Keratinocyte (primary cell): ENCODE measurements around the gene IFI16. TPM values are rescaled to one million over a fixed set of nuclear protein-coding genes. Genes with fewer than 3 reads are reported as not detected.

Experiments
- DNase-seq: peaks from one replicate; pipeline ENCODE4 v3.0.0-alpha.2; 2011; ENCODE audit warnings: low read depth, missing footprints, low spot score
- FAIRE-seq: peaks from 2 replicates; lab custom pipeline; 2011; peaks lifted over from hg19 to GRCh38; lab: Jason Lieb, UNC
- H2AFZ ChIP-seq: 2 replicates; pipeline ENCODE4 v1.6.0; 2012; ENCODE audit warnings: low read length, control low read depth, inconsistent platforms; ENCODE audit not compliant: control insufficient read depth
- H3K27ac ChIP-seq: 2 replicates; pipeline ENCODE4 v1.5.1; 2011; ENCODE audit warnings: low read length; ENCODE audit not compliant: control insufficient read depth, insufficient read depth
- H3K27me3 ChIP-seq: 3 replicates; pipeline ENCODE4 v1.6.0; 2011; ENCODE audit warnings: low read length; ENCODE audit not compliant: control insufficient read depth, insufficient read depth; ENCODE audit errors: extremely low read depth
- H3K36me3 ChIP-seq, 2 experiments: 2 replicates in 1 of 2; 3 replicates in 1 of 2; pipeline ENCODE4 v1.5.1; 2011; ENCODE audit warnings: low read length in 2 of 2, mild to moderate bottlenecking in 1 of 2; ENCODE audit not compliant: control insufficient read depth in 2 of 2, insufficient read depth in 2 of 2; ENCODE audit errors: extremely low read depth in 1 of 2
- H3K4me1 ChIP-seq: 3 replicates; pipeline ENCODE4 v1.5.1; 2011; ENCODE audit warnings: low read length; ENCODE audit not compliant: control insufficient read depth, insufficient read depth; ENCODE audit errors: extremely low read depth
- H3K4me2 ChIP-seq: 3 replicates; pipeline ENCODE4 v1.6.0; 2011; ENCODE audit warnings: low read depth, low read length; ENCODE audit not compliant: control insufficient read depth, insufficient read depth; ENCODE audit errors: extremely low read depth
- H3K4me3 ChIP-seq, 3 experiments: fragments of 200-600 bp in 1 of 3; sonication (generic) in 1 of 3; 2 replicates in 2 of 3; 3 replicates in 1 of 3; pipeline ENCODE4 v1.5.1; 2011 to 2016; ENCODE audit warnings: low read length in 3 of 3, mild to moderate bottlenecking in 3 of 3, control low read depth in 2 of 3, inconsistent platforms in 1 of 3, low read depth in 1 of 3, mixed read lengths in 1 of 3, mixed run types in 1 of 3, moderate library complexity in 1 of 3; ENCODE audit not compliant: control insufficient read depth in 2 of 3, insufficient read depth in 2 of 3; ENCODE audit errors: extremely low read depth in 1 of 3
- H3K79me2 ChIP-seq: 2 replicates; pipeline ENCODE4 v1.6.0; 2012; ENCODE audit warnings: low read length; ENCODE audit not compliant: control insufficient read depth, insufficient read depth
- H3K9ac ChIP-seq: 3 replicates; pipeline ENCODE4 v1.6.0; 2011; ENCODE audit warnings: low read length; ENCODE audit not compliant: control insufficient read depth, insufficient read depth; ENCODE audit errors: extremely low read depth
- H3K9me1 ChIP-seq: 3 replicates; pipeline ENCODE4 v1.6.0; 2011; ENCODE audit warnings: low read length; ENCODE audit not compliant: control insufficient read depth, insufficient read depth; ENCODE audit errors: extremely low read depth
- H3K9me3 ChIP-seq: 2 replicates; pipeline ENCODE4 v1.5.1; 2012; ENCODE audit warnings: low read depth, low read length; ENCODE audit not compliant: control insufficient read depth
- H4K20me1 ChIP-seq: 3 replicates; pipeline ENCODE4 v1.6.0; 2011; ENCODE audit warnings: low read length; ENCODE audit not compliant: control insufficient read depth, insufficient read depth; ENCODE audit errors: extremely low read depth
- EZH2 ChIP-seq: IDR thresholded peaks from one replicate; pipeline ENCODE4 v1.6.1; 2012; ENCODE audit warnings: inconsistent platforms, mild to moderate bottlenecking, low read length, moderate library complexity
- dilution Hi-C: fragments of 300-500 bp; cut with MboI; formaldehyde crosslinking; loops from one replicate; pipeline ENCODE4 v1.7.0; 2020; ENCODE audit warnings: low sequenced_read_pairs; ENCODE audit not compliant: extremely low pct_ligation_motif_present
- polyA plus RNA-seq, 5 experiments: library from polyadenylated mRNA; depleted of rRNA in 3 of 5; stranded (reverse) in 3 of 5; stranded (forward) in 1 of 5; unstranded in 1 of 5; fragments of >200 nt; gene quantifications; 1 replicate in 1 of 5; 2 replicates in 3 of 5; 3 replicates in 1 of 5; pipeline versions ENCODE4 v1.2.1 to v1.2.3, GENCODE V29; 2011 to 2012; ENCODE audit warnings: missing spikeins in 2 of 5, low read depth in 1 of 5, low replicate concordance in 1 of 5
- TF ChIP-seq, protein P1 (sequence below), 3 experiments: IDR thresholded peaks in 1 of 3; conservative IDR thresholded peaks in 1 of 3; optimal IDR thresholded peaks in 1 of 3; 2 replicates in 2 of 3; 3 replicates in 1 of 3; pipeline versions ENCODE3 to v1.5.1; 2011; ENCODE audit warnings: low read length in 3 of 3, mild to moderate bottlenecking in 3 of 3, moderate library complexity in 2 of 3, control low read depth in 1 of 3, inconsistent platforms in 1 of 3; ENCODE audit not compliant: insufficient read depth in 2 of 3; ENCODE audit errors: extremely low read depth in 1 of 3

The IFI16 gene
- polyA plus RNA-seq, 1 donor (not counting 4 experiments of a cell fraction or from before 2014, with no cell fraction given), result 193 TPM

GRCh38 chr1:159083013-159083412 is 73.3 kb downstream of the IFI16 start:
- Histone ChIP-seq H3K27ac (no peak overlapping the region), H3K9me3 (no peaks in the 10 kb centered on the region), H3K4me2 (no peak overlapping the region), H3K4me3 (no peak overlapping the region), H3K27me3 (no peaks in the 10 kb centered on the region), H3K4me1 (peaks cover 2% of the 10 kb centered on the region), H4K20me1 (no peaks in the 10 kb centered on the region), H3K9me1 (no peaks in the 10 kb centered on the region), H3K79me2 (no peaks in the 10 kb centered on the region), H3K9ac (no peak overlapping the region), H2AFZ (no peak overlapping the region), H3K36me3 (no peaks in the 10 kb centered on the region)
- no peak for TF ChIP-seq EZH2
- TF ChIP-seq, protein P1, sequence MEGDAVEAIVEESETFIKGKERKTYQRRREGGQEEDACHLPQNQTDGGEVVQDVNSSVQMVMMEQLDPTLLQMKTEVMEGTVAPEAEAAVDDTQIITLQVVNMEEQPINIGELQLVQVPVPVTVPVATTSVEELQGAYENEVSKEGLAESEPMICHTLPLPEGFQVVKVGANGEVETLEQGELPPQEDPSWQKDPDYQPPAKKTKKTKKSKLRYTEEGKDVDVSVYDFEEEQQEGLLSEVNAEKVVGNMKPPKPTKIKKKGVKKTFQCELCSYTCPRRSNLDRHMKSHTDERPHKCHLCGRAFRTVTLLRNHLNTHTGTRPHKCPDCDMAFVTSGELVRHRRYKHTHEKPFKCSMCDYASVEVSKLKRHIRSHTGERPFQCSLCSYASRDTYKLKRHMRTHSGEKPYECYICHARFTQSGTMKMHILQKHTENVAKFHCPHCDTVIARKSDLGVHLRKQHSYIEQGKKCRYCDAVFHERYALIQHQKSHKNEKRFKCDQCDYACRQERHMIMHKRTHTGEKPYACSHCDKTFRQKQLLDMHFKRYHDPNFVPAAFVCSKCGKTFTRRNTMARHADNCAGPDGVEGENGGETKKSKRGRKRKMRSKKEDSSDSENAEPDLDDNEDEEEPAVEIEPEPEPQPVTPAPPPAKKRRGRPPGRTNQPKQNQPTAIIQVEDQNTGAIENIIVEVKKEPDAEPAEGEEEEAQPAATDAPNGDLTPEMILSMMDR (optimal IDR thresholded peaks at IDR 0.05 in 1 of 3, IDR thresholded peaks at IDR 0.05 in 1 of 3, conservative IDR thresholded peaks at IDR 0.05 in 1 of 3; ENCODE audit: extremely low read depth in 1 of 3, insufficient read depth in 2 of 3, low read length in 3 of 3), result no peak
- dilution Hi-C loops, result no loop called here
- DNase-seq (no peak), FAIRE-seq (no peak)

DNA sequence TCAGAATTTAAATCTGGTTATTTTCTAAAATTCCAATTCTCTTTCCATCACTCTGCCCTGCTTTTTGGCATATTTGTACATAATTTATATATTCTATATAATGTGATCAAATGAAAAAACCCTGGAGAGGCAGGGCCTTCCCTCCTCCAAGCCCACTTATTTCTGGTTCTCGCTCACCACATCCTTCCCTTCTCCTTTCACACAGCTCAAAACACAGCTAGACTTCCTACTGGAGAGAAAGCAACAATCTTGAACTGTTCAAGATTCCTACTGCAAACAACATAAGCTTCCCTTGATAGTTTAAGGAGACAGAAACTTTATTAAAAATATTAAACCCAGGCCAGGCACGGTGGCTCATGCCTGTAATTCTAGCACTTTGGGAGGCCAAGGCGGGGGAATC is 74.4 kb downstream of the IFI16 start:
- Histone ChIP-seq H3K9ac (no peak overlapping the region), H4K20me1 (no peaks in the 10 kb centered on the region), H3K27ac (no peak overlapping the region), H3K9me3 (no peaks in the 10 kb centered on the region), H3K4me2 (no peak overlapping the region), H3K9me1 (no peaks in the 10 kb centered on the region), H3K79me2 (no peaks in the 10 kb centered on the region), H2AFZ (no peak overlapping the region), H3K4me1 (peaks cover 13% of the 10 kb centered on the region), H3K36me3 (no peaks in the 10 kb centered on the region), H3K4me3 (no peak overlapping the region), H3K27me3 (no peaks in the 10 kb centered on the region)
- dilution Hi-C loops, result no loop called here
- TF ChIP-seq, protein P1 (optimal IDR thresholded peaks at IDR 0.05 in 1 of 3, IDR thresholded peaks at IDR 0.05 in 1 of 3, conservative IDR thresholded peaks at IDR 0.05 in 1 of 3; ENCODE audit: extremely low read depth in 1 of 3, insufficient read depth in 2 of 3, low read length in 3 of 3), result no peak
- TF ChIP-seq EZH2, result no peak
- no peak for DNase-seq
- FAIRE-seq, result no peak
